DMS 273 treated with DMSO at 0.1 percent for 48 hours (cell line): Measurements from ENCODE around the gene HEXA.
"Not testable (repeated sequence)": the region's sequence is repeated elsewhere in the genome, so short reads cannot be mapped to it uniquely, and the experiment has no call there.

ENCODE experiments used
- DNase-seq: peaks from one replicate; lab custom pipeline; 2025; lab: John Stamatoyannopoulos, UW

Gene HEXA

DNA sequence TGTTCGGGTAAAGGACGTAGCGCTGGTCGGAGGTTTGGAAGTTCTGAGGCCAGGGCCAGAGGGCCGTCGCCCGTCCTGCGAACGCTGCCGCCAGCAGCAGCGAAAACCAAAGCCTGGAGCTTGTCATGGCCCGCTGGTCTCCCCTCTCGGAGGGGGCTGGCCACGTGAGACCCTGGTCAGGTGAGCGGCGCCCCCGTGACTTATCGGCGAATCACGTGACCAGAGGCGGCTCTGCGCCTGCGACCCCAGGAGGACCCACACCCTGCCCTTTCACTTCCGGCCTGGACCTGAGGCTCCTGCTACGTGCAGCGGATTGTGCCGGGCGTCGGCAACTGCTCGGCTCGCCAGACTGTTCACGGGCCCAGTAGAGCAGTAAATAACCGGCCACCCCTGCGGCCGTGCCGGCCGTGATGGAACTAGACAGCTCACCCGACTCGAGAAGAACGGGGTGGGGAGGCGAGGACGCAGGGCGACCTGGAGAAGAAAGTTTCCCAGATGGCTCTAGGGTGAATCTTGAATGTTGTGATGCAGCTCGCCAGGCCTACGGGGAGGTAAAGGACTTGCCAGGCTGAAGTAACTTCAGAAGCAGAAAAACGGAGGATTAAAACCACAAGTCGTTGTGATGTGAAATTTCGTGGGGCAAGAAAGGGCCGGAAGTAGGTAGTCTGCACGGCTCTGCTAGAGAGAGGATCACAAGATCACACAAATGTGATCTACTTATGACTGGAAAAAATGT is at the start of gene HEXA:
TSS of gene HEXA (minus strand) at position 169 of the 736 bp plus-strand sequence. CDS start at position 127, 42 bp downstream.
- peak; percentile 68 for DNase-seq

DNA sequence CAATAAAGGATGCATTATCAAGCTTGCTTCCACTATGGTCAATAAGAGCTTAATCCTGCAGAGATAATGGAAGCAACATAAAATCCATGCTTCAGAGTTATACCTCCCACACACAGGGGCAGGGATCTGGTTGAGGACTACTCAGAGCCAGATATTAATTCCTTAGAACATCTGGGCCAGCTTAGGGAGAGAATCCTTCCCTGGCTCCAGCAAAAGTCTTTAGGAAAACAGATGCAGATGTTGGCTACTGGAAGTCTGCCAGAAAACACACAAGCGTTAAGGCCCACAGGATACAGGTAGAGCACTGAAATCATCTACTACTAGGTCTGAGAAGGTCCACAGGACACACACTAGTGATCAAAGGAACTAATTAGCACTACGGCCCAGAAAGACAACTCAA is 47.4 kb upstream of the HEXA start:
- no peak for DNase-seq

DNA sequence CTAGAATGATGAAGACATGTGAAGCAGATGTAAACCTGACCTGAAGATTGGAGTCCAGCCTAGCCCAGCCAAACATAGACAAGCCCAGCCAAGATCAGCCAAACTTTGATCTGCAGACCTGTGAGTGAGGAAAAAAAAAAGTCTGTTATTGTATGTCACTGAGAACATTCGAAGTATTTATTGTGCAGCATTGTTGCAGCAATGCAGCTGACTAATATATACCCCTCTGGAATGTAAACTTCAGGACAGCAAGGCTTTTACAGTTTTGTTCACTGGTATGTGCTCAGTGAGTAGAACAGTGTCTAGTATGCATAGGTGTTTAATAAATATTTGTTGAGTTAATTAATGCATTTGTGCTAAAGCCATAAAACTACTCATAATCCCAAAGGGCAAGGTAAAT is 45.7 kb upstream of the HEXA start:
- no peak for DNase-seq

DNA sequence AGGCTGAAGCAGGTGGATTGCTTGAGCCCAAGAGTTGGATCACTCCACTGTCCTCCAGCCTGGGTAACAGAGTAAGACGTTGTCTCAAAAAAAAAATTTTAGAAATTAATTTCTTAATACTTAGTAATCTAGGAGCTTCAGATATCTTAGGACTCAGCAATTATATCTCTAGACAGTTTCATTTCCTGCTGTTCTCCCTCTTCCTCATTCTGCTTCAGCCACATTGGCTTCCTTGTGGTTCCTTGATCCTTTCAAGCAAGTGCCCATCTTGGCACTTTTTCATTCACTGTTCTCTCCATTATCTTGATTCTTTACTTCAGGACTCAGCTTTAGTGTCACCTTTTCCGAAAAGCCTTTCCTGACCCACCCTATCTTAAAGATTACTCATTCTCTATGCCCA is 44.8 kb upstream of the HEXA start:
- no peak for DNase-seq

- DNase-seq = not testable (repeated sequence)
These were observed 44.0 kb upstream of the HEXA start for GRCh38 chr15:72419768-72420167.

GRCh38 chr15:72415304-72415703 is 39.5 kb upstream of the HEXA start:
- DNase-seq = no peak

- not testable (repeated sequence) for DNase-seq
These were observed 37.5 kb upstream of the HEXA start for GRCh38 chr15:72413337-72413736.

DNA sequence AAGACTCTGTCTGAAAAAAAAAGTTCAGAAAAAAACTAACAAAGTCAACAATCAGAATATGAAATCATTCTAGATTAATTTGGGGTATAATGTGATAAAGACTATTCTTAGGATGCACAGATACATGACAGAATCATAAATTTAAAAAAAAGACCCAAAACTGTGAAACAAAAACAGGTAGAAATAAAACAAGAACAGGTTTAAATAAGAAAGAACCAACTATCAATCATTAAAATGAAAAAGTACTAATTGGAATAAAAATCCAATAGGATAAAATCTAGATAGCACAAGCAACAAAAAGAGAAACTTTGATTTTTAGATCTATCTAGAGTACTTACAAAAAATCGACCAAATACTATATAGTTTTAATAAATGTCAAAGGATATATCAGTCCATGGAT is 35.7 kb upstream of the HEXA start:
- no peak for DNase-seq

- no peak for DNase-seq
These were observed 35.3 kb upstream of the HEXA start for GRCh38 chr15:72411111-72411510.

- no peak for DNase-seq
These were observed 31.1 kb upstream of the HEXA start for GRCh38 chr15:72406936-72407335.

GRCh38 chr15:72404841-72405240 is 29.0 kb upstream of the HEXA start:
- DNase-seq = no peak

DNA sequence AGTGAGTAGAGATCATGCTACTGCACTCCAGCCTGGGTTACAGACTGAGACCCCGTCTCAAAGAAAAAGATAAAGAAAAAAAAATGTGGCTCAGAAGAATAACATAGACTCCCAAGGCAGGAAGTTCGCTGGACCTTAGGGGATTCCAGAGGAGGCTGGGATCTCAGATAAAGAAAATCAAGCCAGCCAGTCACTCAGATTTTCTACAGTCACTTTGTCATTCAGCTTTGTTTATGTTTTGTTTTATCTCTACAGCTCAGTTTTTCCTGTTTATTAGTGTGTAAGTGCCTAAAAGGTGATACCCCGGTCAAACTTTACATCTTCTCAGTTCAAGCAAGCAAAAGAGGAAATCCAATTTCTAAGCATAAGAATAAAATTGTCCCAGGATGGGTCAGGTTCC is 28.5 kb upstream of the HEXA start:
- no peak for DNase-seq

GRCh38 chr15:72402726-72403125 is 26.9 kb upstream of the HEXA start:
- DNase-seq = no peak

- DNase-seq = no peak
These were observed 22.8 kb upstream of the HEXA start for GRCh38 chr15:72398648-72399047.

GRCh38 chr15:72397796-72398588 is 22.2 kb upstream of the HEXA start, which contains the start of gene TMEM202:
TSS of gene TMEM202 (plus strand) at chr15:72398305. CDS start at chr15:72398327, 22 bp downstream.
- no peak for DNase-seq

DNA sequence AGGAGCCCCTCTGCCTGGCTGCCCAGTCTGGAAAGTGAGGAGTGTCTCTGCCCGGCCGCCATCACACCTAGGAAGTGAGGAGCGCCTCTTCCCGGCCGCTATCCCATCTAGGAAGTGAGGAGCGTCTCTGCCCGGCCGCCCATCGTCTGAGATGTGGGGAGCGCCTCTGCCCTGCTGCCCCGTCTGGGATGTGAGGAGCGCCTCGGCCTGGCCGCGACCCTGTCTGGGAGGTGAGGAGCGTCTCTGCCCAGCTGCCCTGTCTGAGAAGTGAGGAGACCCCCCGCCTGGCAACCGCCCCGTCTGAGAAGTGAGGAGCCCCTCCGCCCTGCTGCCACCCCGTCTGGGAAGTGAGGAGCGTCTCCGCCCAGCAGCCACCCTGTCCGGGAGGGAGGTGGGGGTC is 20.5 kb upstream of the HEXA start:
- DNase-seq = not testable (repeated sequence)

GRCh38 chr15:72389231-72389630 is 13.4 kb upstream of the HEXA start:
- no peak for DNase-seq

GRCh38 chr15:72387741-72388140 is 11.9 kb upstream of the HEXA start:
- no peak for DNase-seq

DNA sequence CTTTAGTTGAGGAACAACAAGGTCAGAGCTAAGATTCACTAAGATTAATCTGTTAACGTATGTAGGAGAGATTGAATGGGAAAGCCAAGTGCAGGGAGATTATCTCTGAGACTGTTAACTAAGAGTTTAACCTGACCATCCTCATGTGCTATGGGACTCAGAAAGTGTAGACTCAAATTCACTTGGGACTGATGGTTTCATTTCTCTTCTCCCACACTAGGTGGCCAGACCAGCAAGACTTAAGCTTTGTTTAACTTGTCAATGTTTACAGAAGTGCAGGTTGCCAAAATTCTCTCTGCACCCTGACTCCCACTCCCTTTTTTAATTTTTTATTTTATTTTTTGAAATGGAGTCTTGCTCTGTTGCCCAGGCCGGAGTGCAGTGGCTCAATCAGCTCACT is 6.3 kb upstream of the HEXA start:
- no peak for DNase-seq

DNA sequence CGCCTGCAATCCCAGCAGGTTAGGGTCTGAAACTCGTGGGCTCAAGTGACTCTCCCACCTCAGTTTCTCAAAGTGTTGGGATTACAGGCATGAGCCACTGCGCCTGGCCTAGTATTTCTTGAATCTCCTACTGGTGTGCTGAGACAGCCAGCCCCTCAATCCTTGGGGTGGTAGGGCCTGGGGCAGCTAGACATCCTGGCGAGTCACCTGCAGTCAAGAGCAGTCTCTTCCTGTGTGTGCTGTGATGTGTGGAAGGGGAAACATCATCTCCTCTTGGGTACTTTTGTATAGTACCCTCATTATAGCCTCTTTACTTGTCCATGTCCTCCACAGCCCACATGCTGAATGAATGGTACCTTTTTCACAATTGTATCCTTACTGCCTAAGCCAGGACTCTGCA is 4.9 kb upstream of the HEXA start:
- DNase-seq = no peak

DNA sequence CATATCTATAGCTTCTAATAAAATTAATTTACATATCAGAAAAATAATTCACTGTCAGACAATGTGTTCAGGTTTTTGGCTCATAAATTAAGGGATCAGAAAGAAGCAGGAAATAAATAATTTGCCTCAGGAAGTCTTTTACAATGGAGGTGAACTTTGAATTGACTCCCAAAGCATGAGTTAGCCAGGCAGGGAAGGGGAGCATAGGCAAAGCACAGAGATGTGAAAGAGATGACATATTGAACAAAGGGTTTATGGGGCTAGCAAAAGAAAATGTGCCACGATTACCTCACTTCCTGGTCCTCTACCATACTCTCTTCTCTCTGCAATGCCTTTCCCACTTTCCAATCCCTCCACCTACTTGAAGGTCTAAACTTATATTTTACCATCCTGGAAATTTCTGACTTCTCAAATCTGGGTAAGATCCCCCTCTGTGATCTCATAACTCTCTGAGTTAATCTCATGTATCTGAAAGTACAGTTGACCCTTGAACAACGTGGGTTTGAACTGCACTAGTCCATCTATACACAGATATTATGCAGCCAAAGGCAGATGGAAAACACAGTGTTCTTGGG is 4.1 kb upstream of the HEXA start:
- no peak for DNase-seq

DNA sequence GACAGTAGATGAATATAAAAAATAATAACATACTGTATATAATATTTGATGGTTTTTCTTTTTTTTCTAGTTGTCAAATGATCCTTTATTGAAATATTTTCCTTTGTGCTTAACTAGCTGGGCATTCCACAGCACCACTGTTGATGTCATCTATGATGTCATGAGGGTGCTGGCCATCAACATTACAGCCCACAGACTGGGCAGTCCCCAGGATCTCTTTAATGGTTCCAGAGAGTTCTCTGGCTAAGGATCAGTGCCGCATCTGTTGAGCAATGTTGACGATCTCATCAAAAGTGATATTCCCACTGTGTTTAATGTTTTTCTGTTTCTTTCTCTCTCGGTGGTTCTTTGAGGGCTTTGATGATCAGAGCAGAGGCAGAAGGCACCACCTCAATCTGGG is 3.3 kb upstream of the HEXA start:
- not testable (repeated sequence) for DNase-seq

DNA sequence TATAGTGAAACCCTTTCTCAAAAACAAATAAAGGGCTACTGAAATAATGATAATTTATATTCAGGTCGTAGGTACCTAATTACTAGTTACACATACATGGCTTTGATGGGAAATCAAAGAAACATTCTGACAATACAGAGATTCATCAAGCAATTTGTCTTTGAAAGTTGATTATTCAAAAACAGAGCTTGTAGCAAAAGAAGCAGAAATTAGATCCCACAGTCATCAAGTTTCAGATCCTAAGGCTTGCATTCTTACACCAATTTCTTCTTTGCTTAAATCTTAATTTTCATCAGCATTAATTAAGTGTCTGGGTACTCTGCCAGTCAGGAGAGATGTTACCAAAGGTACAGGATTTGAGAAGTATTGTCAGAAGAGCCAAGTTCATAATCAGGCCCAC is 1.5 kb upstream of the HEXA start:
- no peak for DNase-seq
